22Rv1 (cell line): Measurements from ENCODE around the gene UNC5A.
"Not testable (repeated sequence)": the region's sequence is repeated elsewhere in the genome, so short reads cannot be mapped to it uniquely, and the experiment has no call there.

Source experiments
- ZFX ChIP-seq: fragments of 450-650 bp; IDR thresholded peaks from 2 replicates; pipeline ENCODE4 v1.6.1; 2017; ENCODE audit warnings: antibody characterized with exemption, borderline replicate concordance
- TF ChIP-seq, protein P1 (sequence below): fragments of 450-650 bp; IDR thresholded peaks from 2 replicates; pipeline ENCODE4 v1.5.1; 2017; ENCODE audit warnings: mild to moderate bottlenecking

DNA sequence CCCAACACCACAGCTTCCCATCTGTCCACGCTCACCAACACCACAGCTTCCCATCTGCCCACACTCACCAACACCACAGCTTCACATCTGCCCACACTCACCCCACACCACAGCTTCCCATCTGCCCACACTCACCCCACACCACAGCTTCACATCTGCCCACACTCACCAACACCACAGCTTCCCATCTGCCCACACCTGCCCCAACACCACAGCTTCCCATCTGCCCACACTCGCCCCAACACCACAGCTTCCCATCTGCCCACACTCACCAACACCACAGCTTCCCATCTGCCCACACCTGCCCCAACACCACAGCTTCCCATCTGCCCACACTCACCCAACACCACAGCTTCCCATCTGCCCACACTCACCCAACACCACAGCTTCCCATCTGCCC is 62.2 kb downstream of the UNC5A start:
- TF ChIP-seq, protein P1, sequence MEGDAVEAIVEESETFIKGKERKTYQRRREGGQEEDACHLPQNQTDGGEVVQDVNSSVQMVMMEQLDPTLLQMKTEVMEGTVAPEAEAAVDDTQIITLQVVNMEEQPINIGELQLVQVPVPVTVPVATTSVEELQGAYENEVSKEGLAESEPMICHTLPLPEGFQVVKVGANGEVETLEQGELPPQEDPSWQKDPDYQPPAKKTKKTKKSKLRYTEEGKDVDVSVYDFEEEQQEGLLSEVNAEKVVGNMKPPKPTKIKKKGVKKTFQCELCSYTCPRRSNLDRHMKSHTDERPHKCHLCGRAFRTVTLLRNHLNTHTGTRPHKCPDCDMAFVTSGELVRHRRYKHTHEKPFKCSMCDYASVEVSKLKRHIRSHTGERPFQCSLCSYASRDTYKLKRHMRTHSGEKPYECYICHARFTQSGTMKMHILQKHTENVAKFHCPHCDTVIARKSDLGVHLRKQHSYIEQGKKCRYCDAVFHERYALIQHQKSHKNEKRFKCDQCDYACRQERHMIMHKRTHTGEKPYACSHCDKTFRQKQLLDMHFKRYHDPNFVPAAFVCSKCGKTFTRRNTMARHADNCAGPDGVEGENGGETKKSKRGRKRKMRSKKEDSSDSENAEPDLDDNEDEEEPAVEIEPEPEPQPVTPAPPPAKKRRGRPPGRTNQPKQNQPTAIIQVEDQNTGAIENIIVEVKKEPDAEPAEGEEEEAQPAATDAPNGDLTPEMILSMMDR = not testable (repeated sequence)
- TF ChIP-seq ZFX = not testable (repeated sequence)
